Tibial nerve (tissue), 4 donors: ENCODE data around the gene UGT1A1.

Experiments used
- CTCF ChIP-seq, 5 experiments: fragments of 200-600 bp in 3 of 5; fragments of 450-650 bp in 2 of 5; sonication (generic) in 3 of 5; IDR thresholded peaks; one replicate each; pipeline ENCODE4 v1.5.1; 2016 to 2019; ENCODE audit warnings: antibody characterized with exemption in 5 of 5, mild to moderate bottlenecking in 3 of 5, moderate library complexity in 2 of 5
- EP300 ChIP-seq, 2 donors: sonication (generic); formaldehyde crosslinking; IDR thresholded peaks; one replicate each; pipeline ENCODE4 v1.6.1; 2017; ENCODE audit warnings: antibody characterized with exemption in 2 of 2, mild to moderate bottlenecking in 1 of 2
- POLR2A ChIP-seq, 2 donors: fragments of 450-650 bp; IDR thresholded peaks; one replicate each; pipeline ENCODE4 v1.6.1; 2017; ENCODE audit warnings: antibody characterized with exemption in 2 of 2, mild to moderate bottlenecking in 2 of 2, moderate library complexity in 2 of 2

GRCh38 chr2:233817361-233817911 is 57.4 kb downstream of the UGT1A1 start:
- TF ChIP-seq CTCF (IDR thresholded peaks at IDR 0.05) (no peak), POLR2A (IDR thresholded peaks at IDR 0.05) (no peak), EP300 (IDR thresholded peaks at IDR 0.05) (no peak)
